ENCODE data around the gene RIOX2. TPM values are rescaled to one million over a fixed set of nuclear protein-coding genes. Genes with fewer than 3 reads are reported as not detected.

The RIOX2 gene
- total RNA-seq, 1 donor from 2014 or later: 10.4 TPM

- Histone ChIP-seq H3K36me3 (no peaks in the 10 kb centered on the region), H3K27me3 (no peaks in the 10 kb centered on the region), H3K4me3 (no peak overlapping the region), H3K9me3 (ENCODE audit: low read depth) (no peaks in the 10 kb centered on the region), H4K20me1 (ENCODE audit: low read depth) (no peaks in the 10 kb centered on the region), H3K4me1 (no peaks in the 10 kb centered on the region), H2AFZ (replicated peaks) (no peak overlapping the region), H3K9ac (no peak overlapping the region), H3K27ac (no peak overlapping the region), H3K79me2 (ENCODE audit: low read depth) (no peaks in the 10 kb centered on the region), H3K4me2 (no peak overlapping the region), H3F3A (ENCODE audit: low read depth) (no peaks in the 10 kb centered on the region)
- Mint-ChIP-seq H3K27me3 (ENCODE audit: insufficient read depth, low read depth) (no peaks in the 10 kb centered on the region), H3K27ac (no peak overlapping the region), H3K4me3 (no peak overlapping the region), H3K4me1 (no peaks in the 10 kb centered on the region), H3K36me3 (no peaks in the 10 kb centered on the region), H3K9me3 (no peaks in the 10 kb centered on the region)
- no peak for DNase-seq (ENCODE audit: low spot score)
- TF ChIP-seq EZH2 (IDR thresholded peaks at IDR 0.05) (no peak), EZH2phosphoT487 (IDR thresholded peaks at IDR 0.05) (no peak)
- TF ChIP-seq, protein P1, sequence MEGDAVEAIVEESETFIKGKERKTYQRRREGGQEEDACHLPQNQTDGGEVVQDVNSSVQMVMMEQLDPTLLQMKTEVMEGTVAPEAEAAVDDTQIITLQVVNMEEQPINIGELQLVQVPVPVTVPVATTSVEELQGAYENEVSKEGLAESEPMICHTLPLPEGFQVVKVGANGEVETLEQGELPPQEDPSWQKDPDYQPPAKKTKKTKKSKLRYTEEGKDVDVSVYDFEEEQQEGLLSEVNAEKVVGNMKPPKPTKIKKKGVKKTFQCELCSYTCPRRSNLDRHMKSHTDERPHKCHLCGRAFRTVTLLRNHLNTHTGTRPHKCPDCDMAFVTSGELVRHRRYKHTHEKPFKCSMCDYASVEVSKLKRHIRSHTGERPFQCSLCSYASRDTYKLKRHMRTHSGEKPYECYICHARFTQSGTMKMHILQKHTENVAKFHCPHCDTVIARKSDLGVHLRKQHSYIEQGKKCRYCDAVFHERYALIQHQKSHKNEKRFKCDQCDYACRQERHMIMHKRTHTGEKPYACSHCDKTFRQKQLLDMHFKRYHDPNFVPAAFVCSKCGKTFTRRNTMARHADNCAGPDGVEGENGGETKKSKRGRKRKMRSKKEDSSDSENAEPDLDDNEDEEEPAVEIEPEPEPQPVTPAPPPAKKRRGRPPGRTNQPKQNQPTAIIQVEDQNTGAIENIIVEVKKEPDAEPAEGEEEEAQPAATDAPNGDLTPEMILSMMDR (IDR thresholded peaks at IDR 0.05): no peak
These were observed 32.5 kb upstream of the RIOX2 start for GRCh38 chr3:98004721-98005120.

DNA sequence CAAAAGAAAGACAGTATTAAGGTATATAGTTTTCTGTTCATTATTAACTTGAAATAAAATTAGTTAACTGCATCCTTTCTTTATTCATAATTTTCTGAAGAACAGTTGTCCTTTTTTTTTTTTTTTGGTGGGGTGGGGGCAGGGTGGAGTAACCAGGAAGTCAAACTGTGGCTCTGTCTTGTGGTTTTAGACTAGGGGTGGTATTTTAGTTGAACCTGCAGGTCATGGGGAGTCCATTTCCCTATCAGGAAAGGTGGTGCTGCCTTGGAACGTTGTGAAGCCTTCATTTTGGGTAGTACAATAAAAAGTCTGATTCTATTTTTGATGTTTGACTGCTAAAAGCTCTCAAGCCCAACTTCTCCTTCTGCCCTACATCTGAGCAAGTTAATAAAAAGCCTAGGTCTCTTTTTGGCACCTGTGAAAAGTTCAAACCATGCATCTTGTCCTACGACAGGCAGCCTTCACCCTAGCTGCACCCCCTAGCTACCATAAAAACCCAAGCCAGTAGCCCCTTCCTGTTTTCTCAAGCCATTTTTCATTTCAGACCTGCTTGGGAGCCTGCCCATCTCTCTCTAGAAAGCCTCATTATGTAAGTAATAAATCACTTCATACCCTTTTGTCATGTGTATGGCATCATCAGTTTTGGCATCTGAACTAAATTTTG, 31.2 kb upstream of the RIOX2 start:
- Mint-ChIP-seq H3K27me3 (ENCODE audit: insufficient read depth, low read depth) (no peaks in the 10 kb centered on the region), H3K36me3 (no peaks in the 10 kb centered on the region), H3K4me1 (no peaks in the 10 kb centered on the region), H3K4me3 (no peak overlapping the region), H3K27ac (no peak overlapping the region), H3K9me3 (no peaks in the 10 kb centered on the region)
- Histone ChIP-seq H3K27me3 (no peaks in the 10 kb centered on the region), H3K27ac (no peak overlapping the region), H3K9ac (no peak overlapping the region), H2AFZ (replicated peaks) (no peak overlapping the region), H3K4me2 (no peak overlapping the region), H3F3A (ENCODE audit: low read depth) (no peaks in the 10 kb centered on the region), H3K4me3 (no peak overlapping the region), H3K36me3 (no peaks in the 10 kb centered on the region), H4K20me1 (ENCODE audit: low read depth) (no peaks in the 10 kb centered on the region), H3K4me1 (no peaks in the 10 kb centered on the region), H3K9me3 (ENCODE audit: low read depth) (no peaks in the 10 kb centered on the region), H3K79me2 (ENCODE audit: low read depth) (no peaks in the 10 kb centered on the region)
- TF ChIP-seq EZH2phosphoT487 (IDR thresholded peaks at IDR 0.05): no peak
- TF ChIP-seq, protein P1 (IDR thresholded peaks at IDR 0.05): no peak
- TF ChIP-seq EZH2 (IDR thresholded peaks at IDR 0.05): no peak
- DNase-seq (ENCODE audit: low spot score): no peak

DNA sequence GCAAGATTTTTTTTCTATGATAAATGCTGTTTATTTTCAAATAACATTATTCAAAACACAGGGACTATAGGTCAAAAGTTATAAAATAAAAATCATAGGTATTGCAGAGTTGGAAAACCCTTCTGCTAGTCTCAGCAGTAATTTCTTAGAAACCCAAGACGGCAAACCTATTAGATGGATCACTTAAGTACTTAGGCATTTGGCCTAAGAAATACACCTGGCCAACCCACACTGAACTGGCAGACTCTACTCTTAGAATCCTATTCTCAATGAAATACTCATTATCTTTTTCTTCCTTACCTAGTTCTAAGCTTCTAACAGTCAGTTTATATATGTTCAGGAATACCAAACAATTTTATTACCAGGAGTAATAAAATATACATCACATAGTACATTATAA, 30.5 kb upstream of the RIOX2 start:
- no peak overlapping the region for H3K27ac Mint-ChIP-seq
- Histone ChIP-seq H3K79me2 (ENCODE audit: low read depth) (no peaks in the 10 kb centered on the region), H3K4me1 (no peaks in the 10 kb centered on the region), H2AFZ (replicated peaks) (no peak overlapping the region), H3K9me3 (ENCODE audit: low read depth) (no peaks in the 10 kb centered on the region), H3K9ac (no peak overlapping the region), H3K36me3 (no peaks in the 10 kb centered on the region), H3K4me2 (no peak overlapping the region), H3K4me3 (no peak overlapping the region), H3K27ac (no peak overlapping the region), H3F3A (ENCODE audit: low read depth) (no peaks in the 10 kb centered on the region), H3K27me3 (no peaks in the 10 kb centered on the region), H4K20me1 (ENCODE audit: low read depth) (no peaks in the 10 kb centered on the region)
- TF ChIP-seq, protein P1 (IDR thresholded peaks at IDR 0.05): no peak
- TF ChIP-seq EZH2 (IDR thresholded peaks at IDR 0.05) (no peak), EZH2phosphoT487 (IDR thresholded peaks at IDR 0.05) (no peak)
- H3K4me1 Mint-ChIP-seq: no peaks in the 10 kb centered on the region
- no peaks in the 10 kb centered on the region for H3K27me3 Mint-ChIP-seq (ENCODE audit: insufficient read depth, low read depth)
- no peaks in the 10 kb centered on the region for H3K36me3 Mint-ChIP-seq
- no peak overlapping the region for H3K4me3 Mint-ChIP-seq
- H3K9me3 Mint-ChIP-seq: no peaks in the 10 kb centered on the region
- no peak for DNase-seq (ENCODE audit: low spot score)
